HPDE6-E6E7 (cell line): Measurements from ENCODE around the gene DEDD.

Experiments
- DNase-seq: peaks from one replicate; pipeline ENCODE4 v3.0.0; 2011; ENCODE audit warnings: missing footprints; ENCODE audit errors: extremely low spot score

Gene DEDD

GRCh38 chr1:161073474-161074121, 58.9 kb downstream of the DEDD start:
- DNase-seq = peak; percentile 85

GRCh38 chr1:161072751-161073449, 59.6 kb downstream of the DEDD start:
- no peak for DNase-seq

- DNase-seq = peak; percentile 48
Measured at GRCh38 chr1:161071886-161072371, 60.5 kb downstream of the DEDD start.
